Posterior vena cava (tissue), 2 donors: ENCODE measurements around the gene NR1H2. TPM values are rescaled to one million over a fixed set of nuclear protein-coding genes. Genes with fewer than 3 reads are reported as not detected.
"Not testable (repeated sequence)": the region's sequence is repeated elsewhere in the genome, so short reads cannot be mapped to it uniquely, and the experiment has no call there.

Experiments
- DNase-seq: peaks from one replicate; pipeline ENCODE4 v3.0.0-alpha.2; 2020; ENCODE audit warnings: low spot score
- intact Hi-C, 2 donors: fragments of 100-400 bp; cut with DNase I; formaldehyde crosslinking; loops; one replicate each; pipeline versions ENCODE4 v1.14.1 to v1.14.2; 2022 to 2023
- total RNA-seq, 2 donors: library from RNA; stranded (reverse); fragmentation: NEBNext Ultra II Directional; extraction: Animal tissue kit (Norgen Biotek cat#: 25700); gene quantifications; one replicate each; pipeline ENCODE4 v1.2.1, GENCODE V29; 2021
- donor health status: DM: yes; HTN: yes; CAD: no.
- donor health status: DM: yes; HTN: yes; CAD: no.

NR1H2 gene
- total RNA-seq, 2 donors from 2014 or later = 65.0 to 82.3 TPM

DNA sequence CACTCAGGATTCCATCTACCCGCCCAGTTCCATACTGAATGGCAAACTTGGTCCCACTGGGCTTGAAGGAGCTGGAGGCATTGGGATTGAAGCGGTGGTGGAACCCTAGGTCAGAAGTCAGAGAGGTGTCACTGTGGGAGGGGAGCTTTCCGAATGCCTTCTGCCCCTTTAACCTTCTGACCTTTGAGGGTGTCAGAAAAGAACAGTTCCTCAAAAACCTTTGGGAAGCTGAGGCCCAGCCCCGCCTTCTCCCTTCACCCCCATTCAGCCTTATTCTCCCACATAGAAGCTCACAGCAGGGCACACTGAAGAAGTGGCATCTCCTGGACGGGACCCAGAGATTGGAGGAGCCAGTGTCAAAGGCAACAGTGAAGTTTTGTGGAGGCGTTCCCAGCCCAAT is 39.2 kb upstream of the NR1H2 start:
- intact Hi-C loops = not testable (repeated sequence)

DNA sequence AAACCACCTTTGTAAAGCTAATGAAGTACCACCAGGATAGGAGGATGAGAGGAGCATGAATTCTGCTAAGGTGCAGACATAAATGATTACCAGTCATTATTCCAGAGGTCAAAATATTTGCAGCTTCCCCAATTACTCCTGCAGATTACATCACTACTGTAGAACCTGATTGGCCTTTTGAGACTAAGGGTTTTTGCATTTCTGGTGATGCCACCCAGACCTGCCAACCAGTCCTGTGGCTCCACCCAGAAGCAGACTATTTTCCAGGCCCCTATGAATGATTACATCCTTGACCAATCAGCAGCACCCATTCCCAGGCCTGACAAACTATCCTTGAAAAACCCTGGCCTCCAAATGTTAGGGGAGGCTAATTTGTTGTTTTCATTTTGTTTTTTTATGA is 35.9 kb upstream of the NR1H2 start:
- DNase-seq = no peak
- intact Hi-C loops = no loop called here

More for the DNA sequence above, 39.2 kb upstream of the NR1H2 start:
- peak; percentile 17 for DNase-seq

DNA sequence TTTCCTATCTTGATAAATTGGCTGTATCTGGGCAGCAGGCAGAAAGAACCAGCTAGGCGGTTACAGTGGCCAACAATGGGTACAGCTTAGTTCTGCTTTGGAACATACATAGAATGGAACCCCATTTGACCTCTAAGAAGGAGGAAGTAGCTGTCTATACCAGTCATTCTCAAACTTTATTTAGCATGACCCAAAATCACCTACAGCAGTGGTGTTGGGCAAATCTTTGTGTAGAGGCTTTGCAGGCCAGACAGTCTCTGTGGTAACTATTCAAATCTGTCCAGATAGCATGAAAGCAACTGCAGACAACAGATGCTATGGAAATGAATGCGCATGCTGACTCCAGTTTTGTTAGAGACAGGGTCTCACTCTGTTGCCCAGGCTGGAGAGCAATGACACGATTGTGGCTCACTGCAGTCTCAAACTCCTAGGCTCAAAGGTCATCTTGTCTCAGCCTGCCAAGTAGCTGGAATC is 35.1 kb upstream of the NR1H2 start:
- intact Hi-C loops = no loop called here
- DNase-seq = peak; percentile 2

DNA sequence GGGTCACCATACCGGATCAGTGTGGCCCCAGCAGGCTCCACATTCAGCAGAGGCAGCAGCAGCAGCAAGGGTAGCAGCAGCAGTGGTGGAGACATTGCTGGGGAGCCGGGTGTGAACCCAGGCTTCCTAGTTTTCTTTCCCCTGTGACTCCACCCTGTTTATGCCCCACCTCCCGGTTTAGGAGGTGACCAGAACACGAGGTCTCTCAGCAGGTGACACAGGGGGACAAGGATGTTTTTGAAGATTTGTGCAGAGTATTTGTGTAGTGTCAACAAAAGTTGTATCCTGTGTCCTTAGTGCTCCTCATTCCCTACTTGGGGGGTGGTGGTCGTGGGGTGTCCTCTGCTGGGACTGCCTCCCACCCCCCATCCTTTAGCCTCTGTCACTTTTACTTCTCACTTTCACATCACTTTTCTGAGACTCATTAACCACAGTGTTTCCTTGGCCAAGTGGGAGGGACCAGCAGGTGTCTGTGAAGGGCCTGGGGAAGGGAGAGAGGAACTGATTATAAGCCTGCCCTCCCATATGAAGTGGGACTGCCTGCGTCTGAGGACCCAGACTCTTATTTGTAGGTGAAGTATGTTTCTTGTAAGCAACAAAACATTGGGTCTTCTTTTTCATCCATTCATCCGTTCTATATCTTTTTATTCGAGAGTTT is 31.5 kb upstream of the NR1H2 start:
- peak; percentile 56 for DNase-seq
- intact Hi-C loops = no loop called here

DNA sequence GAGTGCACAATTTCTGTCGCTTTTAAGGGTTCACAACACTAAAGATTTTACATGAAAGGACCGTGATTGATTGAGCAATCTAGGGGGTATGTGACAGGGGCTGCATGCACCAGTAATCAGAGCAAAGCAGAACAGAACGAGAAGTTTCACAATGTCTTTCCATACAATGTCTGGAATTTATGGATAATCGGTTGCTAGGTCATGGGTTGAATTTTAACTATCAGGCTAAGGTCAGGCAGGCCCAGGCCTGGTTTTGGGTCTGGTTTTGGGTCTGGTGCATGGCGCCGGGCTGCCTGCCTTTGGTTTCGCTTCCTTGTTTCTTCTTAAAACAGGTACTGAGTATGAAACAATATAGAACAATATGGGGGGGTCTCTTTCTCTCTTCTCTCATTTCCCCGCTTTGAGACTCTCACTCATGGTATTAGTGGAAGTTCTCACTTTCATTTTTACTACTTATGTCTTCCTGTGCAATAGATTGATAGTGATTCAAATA is 29.1 kb upstream of the NR1H2 start:
- intact Hi-C loops = not testable (repeated sequence)
- DNase-seq = peak; percentile 47

DNA sequence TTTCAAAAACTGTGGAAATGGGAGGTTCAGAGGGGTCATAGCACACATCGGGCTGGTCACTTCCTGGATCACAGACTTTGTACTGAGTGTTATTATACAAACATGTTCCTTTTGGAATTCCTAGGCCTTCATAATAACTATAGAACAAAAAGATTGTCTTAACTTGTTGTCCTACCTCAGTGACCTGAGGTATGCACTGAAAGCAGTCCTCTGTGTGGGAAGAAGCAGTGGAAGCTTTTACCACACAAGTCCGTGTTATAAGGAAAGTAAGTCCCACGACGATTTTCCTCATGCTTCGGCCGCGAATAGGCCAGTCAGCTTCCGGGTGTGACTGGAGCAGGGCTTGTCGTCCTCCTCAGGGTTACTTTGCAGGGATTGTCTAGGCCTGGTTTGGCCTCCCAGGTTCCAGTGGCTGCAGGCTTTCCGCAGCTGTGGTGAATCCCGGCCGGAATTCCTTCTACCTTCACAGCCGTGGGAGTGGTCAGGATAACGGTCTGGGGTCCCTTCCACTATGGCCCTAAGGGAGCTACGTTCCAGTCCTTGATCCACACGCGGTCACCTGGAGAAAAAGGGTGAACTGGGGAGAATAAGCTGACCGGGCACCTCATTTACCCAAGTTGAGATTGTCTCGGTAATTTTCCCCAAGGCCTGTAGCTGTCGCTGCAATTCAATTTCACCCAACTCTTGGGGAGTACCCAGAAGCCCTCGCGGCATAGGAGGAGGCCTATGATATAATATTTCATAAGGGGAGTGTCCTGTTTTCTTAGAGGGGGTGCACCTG is 26.8 kb upstream of the NR1H2 start:
- DNase-seq = peak; percentile 50
- intact Hi-C loops = loop anchor here in 1 of 2 donors (10.0 kb wide), 1 partner anchor 435 kb away; no protein-coding TSS in a partner anchor

DNA sequence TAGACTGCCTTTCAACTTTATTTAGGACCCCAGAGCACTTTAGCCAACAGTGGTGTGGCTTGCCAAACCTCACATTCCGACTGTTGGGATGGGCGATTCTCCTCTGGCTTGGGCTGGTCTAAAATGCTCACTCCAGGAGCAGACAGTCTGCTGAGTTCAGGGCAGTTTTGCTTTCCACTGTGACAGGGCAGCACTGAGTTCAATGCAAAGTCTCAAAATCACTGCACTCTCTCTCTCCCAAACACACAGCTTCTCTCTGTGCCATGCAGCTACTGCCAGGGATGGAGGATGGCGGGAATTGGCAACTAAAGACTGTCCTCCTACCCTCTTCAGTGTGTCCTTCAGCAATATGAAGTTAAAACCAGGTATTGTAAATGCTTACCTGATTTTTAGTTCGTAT is 24.0 kb upstream of the NR1H2 start:
- peak; percentile 49 for DNase-seq
- intact Hi-C loops = loop anchor here in 1 of 2 donors (10.0 kb wide), 1 partner anchor 433 kb away; no protein-coding TSS in a partner anchor

DNA sequence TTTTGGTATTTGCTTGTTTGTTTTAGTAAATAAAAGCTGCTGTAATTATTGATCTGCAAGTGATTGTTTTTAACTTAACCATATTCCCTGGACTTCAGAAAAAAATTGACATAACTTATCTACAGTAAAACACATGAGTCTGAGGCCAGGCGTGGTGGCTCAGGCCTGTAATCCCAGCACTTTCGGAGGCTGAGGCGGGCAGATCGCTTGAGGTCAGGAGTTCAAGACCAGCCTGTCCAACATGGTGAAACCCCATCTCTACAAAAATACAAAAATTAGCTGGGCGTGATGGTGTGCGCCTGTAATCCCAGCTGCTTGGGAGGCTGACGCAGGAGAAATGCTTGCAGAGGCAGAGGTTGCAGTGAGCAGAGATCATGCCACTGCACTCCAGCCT is 22.8 kb upstream of the NR1H2 start:
- peak; percentile 40 for DNase-seq
- intact Hi-C loops = loop anchor here in 1 of 2 donors (10.0 kb wide), 1 partner anchor 431 kb away; no protein-coding TSS in a partner anchor

DNA sequence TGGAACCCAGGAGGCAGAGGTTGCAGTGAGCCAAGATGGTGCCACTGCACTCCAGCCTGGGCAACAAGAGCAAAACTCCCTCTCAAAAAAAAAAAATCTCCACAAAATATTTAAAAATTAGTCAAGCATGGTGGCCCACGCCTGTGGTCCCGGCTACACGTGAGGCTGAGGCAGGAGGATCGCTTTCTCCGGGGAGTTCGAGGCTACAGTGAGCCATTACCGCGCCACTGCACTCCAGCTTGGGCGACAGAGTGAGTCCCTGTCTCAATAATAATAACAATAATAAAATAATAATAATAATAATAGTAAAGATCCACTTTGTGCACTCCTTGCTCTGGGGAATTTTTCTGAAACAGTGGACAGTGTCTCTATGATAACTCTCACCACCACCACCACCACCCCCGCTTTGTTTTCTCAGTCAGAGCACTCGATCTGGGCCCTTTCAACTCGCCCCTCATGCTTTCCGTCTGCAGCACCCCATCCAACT is 19.5 kb upstream of the NR1H2 start:
- peak; percentile 48 for DNase-seq
- intact Hi-C loops = loop anchor here in 1 of 2 donors (10.0 kb wide), 1 partner anchor 428 kb away; no protein-coding TSS in a partner anchor

DNA sequence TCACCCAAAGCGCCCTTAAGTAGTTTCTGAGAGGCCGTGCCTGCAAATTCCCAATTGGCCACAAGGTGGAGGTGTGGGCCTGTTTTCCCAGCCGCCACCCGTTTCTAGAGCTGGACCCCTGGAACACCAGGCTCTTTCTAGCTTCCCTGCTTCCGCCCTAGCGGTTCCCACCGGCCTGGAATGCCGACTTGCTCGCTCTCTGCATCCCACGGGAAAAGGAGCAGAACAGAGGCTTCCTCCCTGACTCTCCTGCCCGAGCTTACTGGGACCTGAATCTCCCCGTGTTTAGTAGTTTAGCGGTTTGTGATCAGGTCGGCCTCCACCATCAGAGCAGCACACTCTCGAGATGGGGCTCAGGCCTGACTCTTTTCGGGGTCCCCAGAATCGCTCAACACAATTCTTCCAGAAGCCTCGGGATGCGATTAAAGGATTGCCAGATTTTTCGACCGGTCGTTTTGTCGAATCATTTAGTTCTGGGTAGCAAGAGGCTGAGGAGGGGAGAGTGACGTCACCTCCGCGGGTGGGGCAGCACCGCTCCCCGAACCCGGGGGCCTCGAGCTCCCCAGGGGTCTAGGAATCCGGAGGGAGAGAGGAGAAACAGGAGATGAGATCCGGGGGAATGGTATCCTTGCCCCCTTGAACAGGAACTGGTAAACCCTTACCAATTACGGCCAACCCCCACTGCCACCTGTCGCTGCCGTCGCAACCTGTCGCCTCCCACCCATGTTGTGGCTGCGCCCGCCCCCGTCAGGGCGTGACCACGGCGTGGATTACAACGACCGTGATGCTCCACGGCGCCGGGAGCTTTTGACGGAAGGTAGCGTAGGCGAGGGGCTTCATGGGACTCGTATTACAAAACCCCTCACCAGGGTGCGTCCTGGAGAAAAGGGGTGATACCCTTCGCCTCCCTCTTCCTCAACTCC is 18.8 kb upstream of the NR1H2 start:
- intact Hi-C loops = loop anchor here in 1 of 2 donors (10.0 kb wide), 1 partner anchor 427 kb away; no protein-coding TSS in a partner anchor
- DNase-seq = peak; percentile 93

DNA sequence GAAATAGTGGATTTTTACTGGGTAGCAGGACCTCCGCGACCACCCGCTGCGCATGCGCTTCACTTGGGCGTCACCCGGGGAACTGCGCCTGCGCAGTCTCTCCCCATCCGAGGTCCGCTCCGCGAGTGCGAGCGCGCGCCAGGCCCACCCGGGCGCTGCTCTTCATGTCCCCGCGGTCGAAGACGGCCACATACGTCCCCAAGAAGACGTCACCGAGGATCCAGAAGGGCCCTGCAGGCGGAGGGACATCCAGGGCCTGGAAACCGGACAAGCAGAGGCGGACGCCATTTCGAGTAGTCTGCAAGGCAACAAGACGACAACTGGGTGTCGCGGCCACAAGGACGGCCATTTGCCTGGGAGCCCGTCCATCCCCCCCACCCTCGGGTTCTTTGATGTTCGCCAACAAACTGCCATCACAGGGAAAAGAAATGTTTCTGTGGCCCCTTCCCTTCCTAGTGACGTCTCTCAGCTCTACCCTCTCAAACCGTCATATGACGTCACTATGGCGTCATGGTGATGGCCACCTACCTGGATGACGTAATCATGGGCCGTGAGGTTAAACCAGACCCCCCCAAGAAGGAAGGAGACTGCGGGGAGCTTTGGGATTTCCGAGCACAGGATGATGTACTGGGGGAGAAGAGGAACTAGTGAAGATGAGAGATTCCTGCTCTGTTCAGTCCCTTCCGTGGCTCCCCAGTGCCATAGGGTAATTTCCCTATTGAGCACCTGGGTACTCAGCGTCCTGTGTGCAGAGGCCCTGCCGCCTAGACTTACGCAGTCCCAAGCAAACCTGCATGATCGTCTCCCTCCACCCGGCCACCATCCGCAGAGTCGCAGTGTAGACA is 17.6 kb upstream of the NR1H2 start:
- intact Hi-C loops = loop anchor here in 1 of 2 donors (10.0 kb wide), 1 partner anchor 426 kb away; no protein-coding TSS in a partner anchor
- peak; percentile 93 for DNase-seq

DNA sequence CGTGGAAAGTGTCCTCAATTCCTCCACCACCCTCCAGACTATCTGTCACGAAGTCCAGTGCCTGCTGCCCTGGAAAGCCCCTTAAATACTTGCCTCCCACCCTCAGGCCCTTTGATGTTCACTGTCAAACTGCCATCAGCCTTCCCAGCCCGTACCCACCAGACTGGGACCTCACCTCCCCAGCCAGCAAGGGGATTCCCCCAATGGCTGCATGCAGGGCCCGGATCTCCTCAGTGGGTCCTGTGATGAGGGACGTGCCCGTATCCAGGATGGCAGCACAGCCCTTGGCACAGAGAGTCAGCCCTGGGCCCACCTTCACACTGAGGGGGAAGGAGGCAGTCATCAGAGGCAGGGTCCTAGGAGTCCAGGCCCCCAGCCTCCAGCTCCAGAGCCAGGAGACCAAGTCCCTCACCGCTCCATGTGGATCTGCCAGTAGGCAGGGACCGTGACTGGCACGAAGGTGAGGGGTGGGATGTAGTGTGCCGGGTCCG is 16.9 kb upstream of the NR1H2 start:
- DNase-seq = peak; percentile 63
- intact Hi-C loops = loop anchor here in 1 of 2 donors (10.0 kb wide), 1 partner anchor 425 kb away; no protein-coding TSS in a partner anchor

DNA sequence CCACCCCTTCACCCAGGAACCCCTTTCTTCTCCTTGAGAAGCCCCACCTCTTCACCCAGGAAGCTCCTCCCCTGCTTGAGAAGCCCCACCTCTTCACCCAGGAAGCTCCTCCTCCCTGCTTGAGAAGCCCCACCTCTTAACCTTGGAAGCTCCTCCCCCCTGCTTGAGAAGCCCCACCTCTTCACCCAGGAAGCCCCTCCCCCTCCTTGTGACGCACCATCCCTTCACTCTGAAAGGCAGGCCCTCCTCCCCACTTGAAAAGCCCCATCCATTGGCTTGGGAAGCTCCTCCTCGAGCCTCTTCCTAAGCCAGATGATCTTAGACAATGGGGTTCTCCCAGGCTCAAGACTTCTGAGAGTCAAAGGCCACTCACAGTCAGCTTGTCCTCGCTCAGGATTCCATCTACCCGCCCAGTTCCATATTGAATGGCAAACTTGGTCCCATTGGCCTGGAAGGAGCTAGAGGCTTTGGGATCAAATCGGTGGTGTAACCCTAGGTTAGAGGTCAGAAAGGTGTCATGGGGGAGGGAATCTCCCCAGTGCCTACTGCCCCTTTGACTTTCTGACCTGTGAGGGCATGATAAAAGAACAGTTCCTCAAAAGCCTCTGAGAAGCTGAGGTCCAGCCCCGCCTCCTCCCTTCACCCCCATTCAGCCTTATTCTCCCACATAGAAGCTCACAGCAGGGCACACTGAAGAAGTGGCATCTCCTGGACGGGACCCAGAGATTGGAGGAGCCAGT is 14.8 kb upstream of the NR1H2 start:
- peak; percentile 19 for DNase-seq

DNA sequence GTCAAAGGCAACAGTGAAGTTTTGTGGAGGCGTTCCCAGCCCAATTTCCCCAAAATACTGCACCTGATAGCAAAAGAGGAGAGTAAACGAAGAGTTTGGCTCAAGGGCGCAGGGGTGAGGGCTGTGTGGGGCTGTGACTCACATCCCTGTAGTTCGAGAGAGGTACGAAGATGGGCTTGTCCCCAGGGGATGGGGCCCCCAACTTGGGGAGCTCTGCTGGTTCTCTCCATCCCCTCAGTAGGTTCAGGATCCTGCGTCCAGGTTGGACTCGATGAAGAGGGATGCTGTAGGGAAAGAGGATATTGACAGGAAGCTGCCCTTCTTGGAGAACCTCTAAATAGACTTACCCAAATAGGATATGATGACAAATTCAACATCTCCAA is 14.2 kb upstream of the NR1H2 start:
- intact Hi-C loops = loop anchor here in 1 of 2 donors (10.0 kb wide), 2 partner anchors 53 to 423 kb away; partner anchors contain the start of gene SPIB
- peak; percentile 71 for DNase-seq

More for the DNA sequence above, 14.8 kb upstream of the NR1H2 start:
- intact Hi-C loops = loop anchor here in 1 of 2 donors (10.0 kb wide), 2 partner anchors 53 to 423 kb away; partner anchors contain the start of gene SPIB

DNA sequence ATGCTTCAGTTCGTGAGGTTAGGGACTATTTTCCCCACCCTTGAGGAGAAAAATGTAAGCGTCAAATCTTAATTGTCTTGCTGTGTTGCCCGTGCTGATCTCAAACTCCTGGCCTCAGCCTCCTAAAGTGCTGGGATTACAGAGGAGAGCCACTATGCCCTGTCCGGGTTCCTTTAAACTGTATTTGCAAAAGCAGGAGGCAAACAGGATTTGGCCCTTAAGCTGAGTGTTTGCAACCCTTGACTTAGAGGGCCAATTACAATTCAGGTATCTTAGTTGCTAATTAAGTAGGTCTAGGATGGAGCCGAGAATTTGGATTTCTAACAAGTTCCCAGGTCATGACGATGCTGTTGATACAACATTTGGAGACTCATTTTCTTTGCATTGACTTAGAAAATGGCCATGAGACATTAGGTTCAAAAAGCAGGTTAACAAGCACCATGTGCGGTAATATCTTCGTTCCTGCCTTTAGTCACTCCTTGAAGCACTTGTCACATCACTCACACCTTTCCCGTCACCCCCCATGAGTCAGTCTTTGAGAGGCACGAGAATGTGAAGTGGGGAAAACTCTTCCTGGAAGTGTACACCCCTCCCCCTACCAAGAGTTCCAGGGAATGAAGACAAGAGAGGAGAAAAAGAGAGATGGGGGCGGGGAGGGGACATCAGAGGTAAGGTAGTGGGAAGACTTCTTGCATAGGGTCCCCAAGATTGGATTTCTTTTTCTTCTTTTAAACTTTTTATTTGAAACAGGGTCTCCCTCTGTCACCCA is 13.4 kb upstream of the NR1H2 start:
- peak; percentile 29 for DNase-seq
- intact Hi-C loops = loop anchor here in 1 of 2 donors (10.0 kb wide), 2 partner anchors 52 to 422 kb away; partner anchors contain the start of gene SPIB
